ENCODE results near the gene PRF1.

Gene PRF1

DNA sequence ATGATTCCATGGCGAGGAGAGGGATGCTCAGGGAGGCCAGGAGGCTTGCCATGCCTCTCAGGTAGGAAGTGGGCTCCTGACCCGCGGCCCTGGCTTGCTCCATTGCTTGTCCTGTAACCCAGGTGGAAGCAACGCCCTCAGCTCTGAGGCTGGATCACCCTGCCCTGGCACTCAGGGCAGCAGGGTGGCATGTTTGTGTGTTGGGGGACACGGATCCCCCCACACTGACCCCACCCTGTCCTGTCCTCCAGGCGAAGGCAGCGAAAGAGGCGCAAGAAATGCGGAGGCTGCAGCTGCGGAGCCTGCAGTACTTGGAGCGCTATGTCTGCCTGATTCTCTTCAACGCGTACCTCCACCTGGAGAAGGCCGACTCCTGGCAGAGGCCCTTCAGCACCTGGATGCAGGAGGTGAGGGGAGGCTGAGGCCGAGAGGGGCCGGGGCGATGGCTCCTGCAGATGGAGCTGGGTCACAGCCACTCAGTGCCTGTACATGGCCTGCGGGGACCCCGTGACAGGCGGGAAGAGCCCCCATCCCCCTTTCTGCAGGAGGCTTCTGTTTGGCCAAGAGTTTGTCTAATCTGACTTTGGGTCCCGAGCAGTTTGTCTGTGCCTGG is 38.3 kb downstream of the PRF1 start:
- TF ChIP-seq, protein P1, sequence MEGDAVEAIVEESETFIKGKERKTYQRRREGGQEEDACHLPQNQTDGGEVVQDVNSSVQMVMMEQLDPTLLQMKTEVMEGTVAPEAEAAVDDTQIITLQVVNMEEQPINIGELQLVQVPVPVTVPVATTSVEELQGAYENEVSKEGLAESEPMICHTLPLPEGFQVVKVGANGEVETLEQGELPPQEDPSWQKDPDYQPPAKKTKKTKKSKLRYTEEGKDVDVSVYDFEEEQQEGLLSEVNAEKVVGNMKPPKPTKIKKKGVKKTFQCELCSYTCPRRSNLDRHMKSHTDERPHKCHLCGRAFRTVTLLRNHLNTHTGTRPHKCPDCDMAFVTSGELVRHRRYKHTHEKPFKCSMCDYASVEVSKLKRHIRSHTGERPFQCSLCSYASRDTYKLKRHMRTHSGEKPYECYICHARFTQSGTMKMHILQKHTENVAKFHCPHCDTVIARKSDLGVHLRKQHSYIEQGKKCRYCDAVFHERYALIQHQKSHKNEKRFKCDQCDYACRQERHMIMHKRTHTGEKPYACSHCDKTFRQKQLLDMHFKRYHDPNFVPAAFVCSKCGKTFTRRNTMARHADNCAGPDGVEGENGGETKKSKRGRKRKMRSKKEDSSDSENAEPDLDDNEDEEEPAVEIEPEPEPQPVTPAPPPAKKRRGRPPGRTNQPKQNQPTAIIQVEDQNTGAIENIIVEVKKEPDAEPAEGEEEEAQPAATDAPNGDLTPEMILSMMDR (IDR thresholded peaks at IDR 0.05; ENCODE audit: extremely low read depth, missing control alignments): no peak
- DNase-seq (ENCODE audit: low spot score): no peak

DNA sequence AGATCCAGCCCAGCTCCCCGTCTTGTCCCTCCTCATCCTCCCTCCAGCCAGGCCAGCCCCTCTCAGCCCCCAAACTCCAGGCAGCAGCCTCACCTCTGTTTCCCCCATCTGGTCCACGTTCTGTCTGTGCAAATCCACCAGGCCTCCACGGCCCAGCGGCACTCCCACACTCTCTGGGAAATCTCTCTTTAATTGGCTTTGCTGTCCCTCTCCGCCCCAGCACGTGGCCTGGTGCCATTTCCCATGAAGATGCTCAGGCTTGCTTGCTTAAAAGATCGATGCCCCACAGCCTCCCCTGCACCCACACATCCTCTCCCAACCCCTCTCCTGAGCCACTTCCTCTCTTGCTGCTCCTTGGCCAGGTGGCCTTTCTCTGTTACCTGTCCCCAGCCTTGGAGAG is 39.3 kb downstream of the PRF1 start:
- TF ChIP-seq, protein P1 (IDR thresholded peaks at IDR 0.05; ENCODE audit: extremely low read depth, missing control alignments): no peak
- DNase-seq (ENCODE audit: low spot score): no peak

DNA sequence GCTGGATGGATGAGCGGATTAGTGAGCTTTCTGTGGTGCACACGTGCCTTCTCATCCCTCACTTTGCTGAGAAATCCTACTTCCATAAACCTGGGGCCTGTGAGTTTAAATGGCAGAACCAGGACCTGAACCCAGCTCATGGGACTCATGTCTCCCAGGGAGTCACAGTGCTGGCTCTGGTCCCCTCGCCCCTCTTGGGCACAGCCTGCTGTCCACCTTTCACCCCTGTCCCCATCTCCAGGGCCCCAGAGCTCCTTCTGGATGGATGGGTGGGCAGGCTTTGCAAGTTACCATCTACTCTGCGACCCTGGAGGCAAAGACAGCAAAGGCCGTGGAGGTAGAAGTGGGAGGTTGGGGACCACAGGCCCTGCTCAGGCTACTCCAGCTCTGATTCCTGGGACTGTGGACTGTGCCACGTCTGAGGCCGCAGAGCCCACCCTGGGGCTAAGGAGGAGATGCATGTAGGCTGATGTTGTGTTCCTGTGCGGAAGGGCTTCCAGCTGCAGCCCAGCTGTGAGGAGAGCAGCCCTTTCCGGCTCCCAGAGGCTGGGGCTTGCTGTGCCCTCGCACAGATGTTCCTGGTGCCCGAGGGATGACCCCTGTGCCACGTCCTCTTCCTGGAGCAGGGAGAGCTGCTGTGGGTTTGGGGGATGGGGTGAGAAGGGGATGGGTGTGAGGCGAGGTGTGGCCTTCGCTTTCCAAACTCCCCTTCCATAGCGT is 40.3 kb downstream of the PRF1 start:
- TF ChIP-seq, protein P1 (IDR thresholded peaks at IDR 0.05; ENCODE audit: extremely low read depth, missing control alignments): no peak
- DNase-seq (ENCODE audit: low spot score): no peak

DNA sequence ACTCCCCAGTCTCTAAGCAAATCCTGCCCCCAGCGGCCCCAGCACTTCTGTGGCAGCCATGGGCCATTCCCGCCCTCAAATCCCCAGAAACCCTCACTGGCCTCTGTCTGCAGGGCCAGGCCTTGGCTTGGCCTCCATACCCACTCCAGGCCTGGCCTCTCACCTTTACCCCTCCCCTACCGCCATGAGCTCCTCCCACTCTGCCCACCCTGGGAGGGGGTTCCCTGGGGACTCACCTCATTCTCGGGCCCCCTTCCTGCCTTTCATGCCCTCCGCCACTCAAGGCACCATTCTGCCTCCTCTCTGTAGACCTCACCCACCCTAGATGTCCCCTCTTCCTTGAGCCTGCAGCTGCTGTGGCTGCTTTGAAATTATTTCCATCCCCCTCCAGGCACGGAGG is 41.0 kb downstream of the PRF1 start:
- TF ChIP-seq, protein P1 (IDR thresholded peaks at IDR 0.05; ENCODE audit: extremely low read depth, missing control alignments): no peak
- no peak for DNase-seq (ENCODE audit: low spot score)

DNA sequence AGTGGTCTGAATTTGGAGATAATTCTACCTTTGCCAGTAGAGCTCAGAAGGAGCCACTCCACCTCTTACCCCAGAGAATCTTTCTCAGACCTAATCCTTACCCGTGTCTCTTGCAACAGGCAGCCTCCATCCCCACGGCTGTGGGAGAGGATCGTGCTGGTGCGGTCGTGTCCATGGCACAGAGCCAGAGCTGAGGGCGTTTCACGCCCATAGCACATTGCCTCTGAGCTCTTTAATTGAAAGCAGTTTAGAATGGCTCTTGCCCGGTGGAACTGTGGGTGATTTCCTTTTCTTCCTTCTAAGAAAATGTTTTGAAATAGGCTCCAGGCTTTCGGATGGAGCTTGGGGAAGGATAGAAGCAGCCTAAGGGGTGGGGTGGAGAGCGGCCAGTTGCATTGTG is 41.5 kb downstream of the PRF1 start:
- TF ChIP-seq, protein P1 (IDR thresholded peaks at IDR 0.05; ENCODE audit: extremely low read depth, missing control alignments): no peak
- DNase-seq (ENCODE audit: low spot score): no peak

DNA sequence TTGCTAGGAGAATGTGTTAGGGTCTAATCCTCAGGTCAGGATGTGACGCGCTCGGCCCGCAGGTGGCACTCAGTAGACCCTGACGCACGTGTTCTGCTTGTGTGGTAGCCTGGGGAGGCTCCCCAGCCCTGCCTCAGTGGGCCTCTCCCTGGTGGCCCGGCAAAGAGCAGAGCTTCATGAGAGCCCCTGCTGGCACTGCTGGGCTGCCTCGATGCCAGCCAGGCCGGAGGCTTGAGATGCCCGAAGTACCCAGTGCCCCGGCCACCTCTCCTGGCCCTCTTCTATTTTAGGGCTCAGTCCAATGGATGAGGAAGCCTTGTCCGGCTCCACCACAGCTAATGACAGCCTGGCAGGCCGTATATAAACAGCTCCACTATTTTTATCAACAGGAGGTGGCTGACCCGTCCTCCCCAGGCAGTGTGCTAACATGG is 42.0 kb downstream of the PRF1 start:
- no peak for DNase-seq (ENCODE audit: low spot score)
- TF ChIP-seq, protein P1 (IDR thresholded peaks at IDR 0.05; ENCODE audit: extremely low read depth, missing control alignments): no peak

DNA sequence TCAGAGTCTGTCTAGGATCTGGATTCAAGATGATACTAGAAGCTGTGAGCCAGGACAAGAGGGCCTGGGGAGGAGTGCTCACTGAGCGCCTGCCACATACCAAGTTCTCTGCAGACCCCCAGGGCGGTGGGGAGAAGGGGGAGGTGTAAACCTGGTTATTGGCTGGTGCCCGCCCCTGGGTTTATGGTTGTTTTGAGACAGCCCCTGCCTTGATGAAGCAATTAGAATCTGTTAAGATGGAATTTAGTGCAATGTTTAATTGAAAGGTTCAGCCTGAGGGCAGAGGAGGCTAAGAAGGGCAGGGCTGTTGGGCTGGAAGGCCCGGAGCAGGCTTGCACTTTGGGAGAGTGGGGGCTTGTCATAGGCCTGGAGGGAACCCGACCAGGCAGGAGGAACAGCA is 42.7 kb downstream of the PRF1 start:
- TF ChIP-seq, protein P1 (IDR thresholded peaks at IDR 0.05; ENCODE audit: extremely low read depth, missing control alignments): no peak
- no peak for DNase-seq (ENCODE audit: low spot score)

Data from GM20000 (cell line).